Mammary epithelial cell (primary cell): ENCODE results near the gene ADI1.

Experiments used
- EZH2 ChIP-seq: IDR thresholded peaks from 2 replicates; pipeline ENCODE4 v1.6.1; 2012; ENCODE audit warnings: low read length, inconsistent platforms, borderline replicate concordance
- TF ChIP-seq, protein P1 (sequence below), 2 donors: IDR thresholded peaks in 1 of 2; conservative IDR thresholded peaks in 1 of 2; 2 replicates each; pipeline ENCODE4 v1.5.1; 2011 to 2012; ENCODE audit warnings: inconsistent platforms in 2 of 2, low read length in 2 of 2, mild to moderate bottlenecking in 2 of 2, control low read depth in 1 of 2, low read depth in 1 of 2; ENCODE audit not compliant: insufficient read depth in 1 of 2; ENCODE audit errors: extremely low read depth in 1 of 2

DNA sequence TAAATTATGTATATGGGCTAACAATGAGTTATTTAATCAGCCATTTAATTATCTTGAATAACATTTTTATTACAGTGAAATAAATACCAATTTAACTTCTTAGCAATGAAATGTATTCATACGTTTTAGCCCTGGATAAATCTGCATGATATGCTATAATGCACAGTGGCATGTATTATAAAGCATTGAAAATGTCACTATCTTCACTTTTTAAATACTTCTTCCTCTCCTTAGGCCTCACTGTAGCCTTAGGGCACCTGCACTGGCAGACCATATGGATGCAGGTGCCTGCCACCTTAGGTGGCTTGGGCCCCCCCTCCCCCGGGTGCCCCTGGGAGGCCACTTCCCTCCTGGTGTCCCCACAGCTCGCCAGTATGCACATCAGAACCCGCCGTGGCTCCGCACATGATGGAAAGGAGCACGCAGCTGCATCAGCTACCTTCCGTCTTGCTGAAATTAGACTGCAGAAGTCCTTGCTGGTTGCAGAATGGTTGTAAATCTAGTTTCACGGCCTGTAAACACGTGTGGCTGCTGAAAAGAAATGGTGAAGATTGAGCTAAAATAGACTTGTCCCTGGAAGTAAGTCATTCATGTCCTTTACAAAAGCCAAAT, 56.7 kb downstream of the ADI1 start:
- TF ChIP-seq, protein P1, sequence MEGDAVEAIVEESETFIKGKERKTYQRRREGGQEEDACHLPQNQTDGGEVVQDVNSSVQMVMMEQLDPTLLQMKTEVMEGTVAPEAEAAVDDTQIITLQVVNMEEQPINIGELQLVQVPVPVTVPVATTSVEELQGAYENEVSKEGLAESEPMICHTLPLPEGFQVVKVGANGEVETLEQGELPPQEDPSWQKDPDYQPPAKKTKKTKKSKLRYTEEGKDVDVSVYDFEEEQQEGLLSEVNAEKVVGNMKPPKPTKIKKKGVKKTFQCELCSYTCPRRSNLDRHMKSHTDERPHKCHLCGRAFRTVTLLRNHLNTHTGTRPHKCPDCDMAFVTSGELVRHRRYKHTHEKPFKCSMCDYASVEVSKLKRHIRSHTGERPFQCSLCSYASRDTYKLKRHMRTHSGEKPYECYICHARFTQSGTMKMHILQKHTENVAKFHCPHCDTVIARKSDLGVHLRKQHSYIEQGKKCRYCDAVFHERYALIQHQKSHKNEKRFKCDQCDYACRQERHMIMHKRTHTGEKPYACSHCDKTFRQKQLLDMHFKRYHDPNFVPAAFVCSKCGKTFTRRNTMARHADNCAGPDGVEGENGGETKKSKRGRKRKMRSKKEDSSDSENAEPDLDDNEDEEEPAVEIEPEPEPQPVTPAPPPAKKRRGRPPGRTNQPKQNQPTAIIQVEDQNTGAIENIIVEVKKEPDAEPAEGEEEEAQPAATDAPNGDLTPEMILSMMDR (conservative IDR thresholded peaks at IDR 0.05 in 1 of 2, IDR thresholded peaks at IDR 0.05 in 1 of 2; ENCODE audit: extremely low read depth in 1 of 2, insufficient read depth in 1 of 2, low read depth in 1 of 2, low read length in 2 of 2), result no peak
- TF ChIP-seq EZH2, result no peak
